Hepatocyte (in vitro differentiated cells): ENCODE results near the gene B2M. TPM values are rescaled to one million over a fixed set of nuclear protein-coding genes. Genes with fewer than 3 reads are reported as not detected.

Experiments used
- DNase-seq: peaks from one replicate; pipeline ENCODE4 v3.0.0-alpha.2; 2016; ENCODE audit warnings: low spot score
- H2AFZ ChIP-seq: fragments of 200-600 bp; sonication (generic); 2 replicates; pipeline ENCODE4 v1.6.0; 2016; ENCODE audit warnings: antibody characterized with exemption, mild to moderate bottlenecking
- H3K27ac ChIP-seq: fragments of 200-600 bp; sonication (generic); 2 replicates; pipeline ENCODE4 v1.5.1; 2016; ENCODE audit warnings: mild to moderate bottlenecking
- H3K27me3 ChIP-seq: fragments of 200-600 bp; sonication (generic); 2 replicates; pipeline ENCODE4 v1.6.1; 2016
- H3K36me3 ChIP-seq: fragments of 200-600 bp; sonication (generic); replicated peaks from 2 replicates; pipeline ENCODE4 v1.5.1; 2016; ENCODE audit warnings: low read depth; ENCODE audit not compliant: insufficient read depth
- H3K4me1 ChIP-seq: fragments of 200-600 bp; sonication (generic); 2 replicates; pipeline ENCODE4 v1.5.1; 2016; ENCODE audit warnings: mild to moderate bottlenecking, moderate library complexity; ENCODE audit not compliant: insufficient read depth
- H3K4me2 ChIP-seq: fragments of 200-600 bp; sonication (generic); 2 replicates; pipeline ENCODE4 v1.6.0; 2016
- H3K4me3 ChIP-seq: fragments of 200-600 bp; sonication (generic); 2 replicates; pipeline ENCODE4 v1.5.1; 2016; ENCODE audit warnings: mild to moderate bottlenecking
- H3K79me2 ChIP-seq: fragments of 200-600 bp; sonication (generic); 2 replicates; pipeline ENCODE4 v1.6.0; 2017; ENCODE audit warnings: mild to moderate bottlenecking
- H3K9me2 ChIP-seq: fragments of 200-600 bp; sonication (generic); replicated peaks from 2 replicates; pipeline ENCODE4 v1.6.0; 2017; ENCODE audit warnings: mild to moderate bottlenecking; ENCODE audit not compliant: insufficient read depth
- H3K9me3 ChIP-seq: fragments of 200-600 bp; sonication (generic); 2 replicates; pipeline ENCODE4 v1.5.1; 2016; ENCODE audit warnings: low read depth, mild to moderate bottlenecking
- H4K20me1 ChIP-seq: fragments of 200-600 bp; sonication (generic); 2 replicates; pipeline ENCODE4 v1.6.0; 2016; ENCODE audit warnings: mild to moderate bottlenecking; ENCODE audit not compliant: insufficient read depth, poor library complexity, severe bottlenecking
- CTCF ChIP-seq: fragments of 200-600 bp; sonication (generic); IDR thresholded peaks from 2 replicates; pipeline ENCODE4 v1.5.1; 2016; ENCODE audit warnings: antibody characterized with exemption, mild to moderate bottlenecking; ENCODE audit not compliant: poor library complexity
- EZH2 ChIP-seq: fragments of 200-600 bp; sonication (generic); IDR thresholded peaks from 2 replicates; pipeline ENCODE4 v1.6.1; 2016; ENCODE audit warnings: antibody characterized with exemption, mild to moderate bottlenecking, borderline replicate concordance
- EZH2phosphoT487 ChIP-seq: fragments of 200-600 bp; sonication (generic); IDR thresholded peaks from one replicate; pipeline ENCODE4 v1.6.1; 2018; ENCODE audit warnings: antibody characterized with exemption, mild to moderate bottlenecking, low read depth, moderate library complexity; ENCODE audit not compliant: unreplicated experiment, severe bottlenecking
- WGBS: methylation state at CpG from one replicate; pipeline ENCODE4 v1.1.6; 2016; ENCODE audit warnings: low lambda C conversion rate; ENCODE audit errors: missing lambda C conversion rate; 5-methylcytosine and 5-hydroxymethylcytosine counted together
- polyA plus RNA-seq: library from polyadenylated mRNA; unstranded; fragments of >200 nt; fragmentation: Nextera tagmentation; extraction: Ambion mirVana; gene quantifications from 2 replicates; pipeline ENCODE4 v1.2.1, GENCODE V29; 2016
- small RNA-seq: library from RNA; depleted of rRNA; stranded (forward); fragments of <200 nt; gene quantifications from one replicate; pipeline ENCODE3, GENCODE V24; 2014
- total RNA-seq: library from RNA; depleted of rRNA; stranded (reverse); fragments of >200 nt; gene quantifications from 2 replicates; pipeline ENCODE4 v1.2.3, GENCODE V29; 2014

B2M gene
- total and polyA plus RNA-seq, 2 experiments from 2014 or later: 2,324 to 2,570 TPM

- Histone ChIP-seq H3K4me3 (no peak overlapping the region), H3K27ac (no peak overlapping the region), H3K36me3 (no peaks in the 10 kb centered on the region), H4K20me1 (no peaks in the 10 kb centered on the region), H3K4me2 (no peak overlapping the region), H3K9me2 (no peaks in the 10 kb centered on the region), H2AFZ (no peak overlapping the region), H3K9me3 (no peaks in the 10 kb centered on the region), H3K4me1 (no peaks in the 10 kb centered on the region), H3K79me2 (no peaks in the 10 kb centered on the region), H3K27me3 (no peaks in the 10 kb centered on the region)
- 100% methylated on average over 1 of the region's 1 CpG for WGBS
- TF ChIP-seq EZH2phosphoT487 (no peak), EZH2 (no peak), CTCF (no peak)
- DNase-seq: no peak
Observed at GRCh38 chr15:44753345-44753744, 42.0 kb downstream of the B2M start.

GRCh38 chr15:44763187-44763586, 51.9 kb downstream of the B2M start:
- no peaks in the 10 kb centered on the region for H3K36me3 ChIP-seq
- no peak overlapping the region for H2AFZ ChIP-seq
- H3K79me2 ChIP-seq: no peaks in the 10 kb centered on the region
- no peak overlapping the region for H3K27ac ChIP-seq
- H4K20me1 ChIP-seq: no peaks in the 10 kb centered on the region
- WGBS: 81% methylated on average over 2 of the region's 2 CpGs
- no peaks in the 10 kb centered on the region for H3K9me2 ChIP-seq
- H3K4me2 ChIP-seq: no peak overlapping the region
- no peak overlapping the region for H3K4me3 ChIP-seq
- H3K27me3 ChIP-seq: no peaks in the 10 kb centered on the region
- H3K4me1 ChIP-seq: no peaks in the 10 kb centered on the region
- TF ChIP-seq EZH2 (no peak), EZH2phosphoT487 (no peak)
- DNase-seq: no peak
- no peaks in the 10 kb centered on the region for H3K9me3 ChIP-seq

- no peaks in the 10 kb centered on the region for H3K27me3 ChIP-seq
- WGBS: 70% methylated on average over 3 of the region's 3 CpGs
- no peak for DNase-seq
Observed at GRCh38 chr15:44763848-44764247, 52.5 kb downstream of the B2M start.

GRCh38 chr15:44765036-44765435, 53.7 kb downstream of the B2M start:
- Histone ChIP-seq H3K9me3 (no peaks in the 10 kb centered on the region), H3K36me3 (no peaks in the 10 kb centered on the region), H3K9me2 (no peaks in the 10 kb centered on the region), H2AFZ (no peak overlapping the region), H3K79me2 (no peaks in the 10 kb centered on the region), H3K4me1 (no peaks in the 10 kb centered on the region), H3K4me2 (no peak overlapping the region), H3K27ac (no peak overlapping the region), H3K27me3 (no peaks in the 10 kb centered on the region), H4K20me1 (no peaks in the 10 kb centered on the region), H3K4me3 (no peak overlapping the region)
- DNase-seq: no peak
- TF ChIP-seq EZH2: no peak
- TF ChIP-seq CTCF: no peak
- no peak for TF ChIP-seq EZH2phosphoT487
- 29% methylated on average over 3 of the region's 3 CpGs for WGBS

More at GRCh38 chr15:44763848-44764247, 52.5 kb downstream of the B2M start:
- Histone ChIP-seq H4K20me1 (no peaks in the 10 kb centered on the region), H3K36me3 (no peaks in the 10 kb centered on the region), H2AFZ (no peak overlapping the region), H3K9me2 (no peaks in the 10 kb centered on the region), H3K79me2 (no peaks in the 10 kb centered on the region), H3K4me2 (no peak overlapping the region), H3K9me3 (no peaks in the 10 kb centered on the region), H3K4me3 (no peak overlapping the region), H3K4me1 (no peaks in the 10 kb centered on the region), H3K27ac (no peak overlapping the region)
- TF ChIP-seq EZH2phosphoT487: no peak
- TF ChIP-seq CTCF: no peak
- TF ChIP-seq EZH2: no peak

Small RNA genes lying within 50 kb of the gene (small RNA-seq; reads per million reads assigned to genes)
- gene RF00019: not detected

Other genes starting within 250 kb of the B2M start
- 46.4 and 52.9 TPM in 2 replicates for gene EIF3J, start 174.4 kb upstream of the B2M start, total RNA-seq
- gene EIF3J, start 174.4 kb upstream of the B2M start, polyA plus RNA-seq: 29.2 and 33.9 TPM in 2 replicates
- gene SPG11, start 47.9 kb upstream of the B2M start, total RNA-seq: 54.2 and 70.3 TPM in 2 replicates
- 27.1 and 28.2 TPM in 2 replicates for gene SPG11, start 47.9 kb upstream of the B2M start, polyA plus RNA-seq
- 0.77 TPM in 1 of 2 replicates, not detected in the other for gene PATL2, start 194 bp upstream of the B2M start, total RNA-seq
- gene PATL2, start 194 bp upstream of the B2M start, polyA plus RNA-seq: 0.54 and 0.85 TPM in 2 replicates
- gene TRIM69, start 25.0 kb downstream of the B2M start, total RNA-seq: 10.8 and 11.0 TPM in 2 replicates
- gene TRIM69, start 25.0 kb downstream of the B2M start, polyA plus RNA-seq: 6.5 and 9.7 TPM in 2 replicates
- not detected in 2 replicates for gene TERB2, start 245.2 kb downstream of the B2M start, total RNA-seq
- gene TERB2, start 245.2 kb downstream of the B2M start, polyA plus RNA-seq: 0.19 TPM in 1 of 2 replicates, not detected in the other